HCT116 (cell line): Measurements from ENCODE around the gene SPNS1. TPM values are rescaled to one million over a fixed set of nuclear protein-coding genes. Genes with fewer than 3 reads are reported as not detected.

Source experiments
- ATAC-seq: fragments of 200-7000 bp; cut with Tn5 transposase; 2 replicates; pipeline ENCODE4 v1.9.1; 2020; ENCODE audit warnings: mild to moderate bottlenecking, moderate library complexity
- BruUV-seq: library from RNA; stranded (reverse); fragments of 400-500 nt; replicated peaks from 2 replicates; lab custom pipeline; 2021; lab: Mats Ljungman, UMichigan
- CTCF ChIA-PET: fragments of 300-600 bp; sonication (Branson Sonifier 250); formaldehyde crosslinking; loops from one replicate; lab custom pipeline; 2021; ENCODE audit warnings: antibody characterized with exemption; lab: Charles Lee
- POLR2A ChIA-PET: fragments of 300-600, 350-600 bp; sonication (Branson Sonifier 250); formaldehyde crosslinking; loops from one replicate; lab custom pipeline; 2021; ENCODE audit warnings: antibody characterized with exemption; lab: Charles Lee
- RAD21 ChIA-PET, 2 experiments: fragments of 300-600 bp; sonication (Branson Sonifier 250); formaldehyde crosslinking; loops; one replicate each; lab custom pipeline; 2023; ENCODE audit warnings: low total read pairs in 2 of 2; ENCODE audit not compliant: uncharacterized antibody in 2 of 2, unreplicated experiment in 2 of 2, low non-redundant PET in 1 of 2; lab: Charles Lee
- DNase-seq: peaks from one replicate; pipeline ENCODE4 v3.0.0-alpha.2; 2010; ENCODE audit warnings: low read depth, low spot score
- H2AFZ ChIP-seq: fragments of 200-600 bp; shearing (Covaris generic), sonication (generic); 2 replicates; pipeline ENCODE4 v1.6.1; 2017; ENCODE audit warnings: low read depth, mixed run types, mixed read lengths, antibody characterized with exemption, low read length; ENCODE audit not compliant: poor library complexity, severe bottlenecking
- H3K27ac ChIP-seq: 2 replicates; pipeline ENCODE4 v1.5.1; 2012; ENCODE audit warnings: low read depth, low read length
- H3K27me3 ChIP-seq: fragments of 200-600 bp; sonication (generic); 2 replicates; pipeline ENCODE4 v1.6.1; 2016; ENCODE audit warnings: mixed run types, low read length, mixed read lengths; ENCODE audit not compliant: insufficient read depth
- H3K36me3 ChIP-seq, 2 experiments: fragments of 200-500 bp in 1 of 2; fragments of 200-600 bp in 1 of 2; sonication (Bioruptor generic) in 1 of 2; sonication (generic) in 1 of 2; 2 replicates each; pipeline versions ENCODE4 v1.5.1 to v1.6.1; 2014 to 2016; ENCODE audit warnings: low read length in 2 of 2, inconsistent platforms in 1 of 2, mixed read lengths in 1 of 2, mixed run types in 1 of 2; ENCODE audit not compliant: insufficient read depth in 2 of 2, control insufficient read depth in 1 of 2
- H3K4me1 ChIP-seq, 2 experiments: fragments of 200-600 bp in 1 of 2; sonication (generic) in 1 of 2; 2 replicates each; pipeline versions ENCODE4 v1.5.1 to v1.6.1; 2012 to 2017; ENCODE audit warnings: low read length in 2 of 2, inconsistent platforms in 1 of 2, mild to moderate bottlenecking in 1 of 2, mixed read lengths in 1 of 2, mixed run types in 1 of 2, moderate library complexity in 1 of 2; ENCODE audit not compliant: insufficient read depth in 2 of 2, control insufficient read depth in 1 of 2
- H3K4me2 ChIP-seq: fragments of 200-600 bp; sonication (generic); 2 replicates; pipeline ENCODE4 v1.6.1; 2017; ENCODE audit warnings: mixed run types, low read length, mixed read lengths
- H3K4me3 ChIP-seq, 2 experiments: fragments of 200-600 bp in 1 of 2; sonication (generic) in 1 of 2; replicated peaks in 1 of 2; 2 replicates each; pipeline ENCODE4 v1.5.1; 2011 to 2016; ENCODE audit warnings: low read length in 2 of 2, control low read depth in 1 of 2, low read depth in 1 of 2, mild to moderate bottlenecking in 1 of 2, mixed read lengths in 1 of 2, mixed run types in 1 of 2
- H3K79me2 ChIP-seq: fragments of 200-600 bp; sonication (generic); 2 replicates; pipeline ENCODE4 v1.6.1; 2017; ENCODE audit warnings: mild to moderate bottlenecking, mixed run types, low read length, moderate library complexity, mixed read lengths; ENCODE audit not compliant: insufficient read depth
- H3K9ac ChIP-seq: fragments of 200-600 bp; sonication (generic); 2 replicates; pipeline ENCODE4 v1.6.1; 2016; ENCODE audit warnings: low read length, mixed read lengths
- H3K9me2 ChIP-seq: fragments of 200-600 bp; sonication (generic), shearing (Covaris generic); 2 replicates; pipeline ENCODE4 v1.6.1; 2017; ENCODE audit warnings: mixed run types, mild to moderate bottlenecking, moderate library complexity; ENCODE audit not compliant: insufficient read depth
- H3K9me3 ChIP-seq, 2 experiments: fragments of 200-500 bp in 1 of 2; fragments of 200-600 bp in 1 of 2; sonication (Bioruptor generic) in 1 of 2; sonication (generic) in 1 of 2; 2 replicates each; pipeline ENCODE4 v1.6.1; 2014 to 2017; ENCODE audit warnings: low read length in 2 of 2, mixed read lengths in 2 of 2, inconsistent platforms in 1 of 2, low read depth in 1 of 2, mild to moderate bottlenecking in 1 of 2, mixed run types in 1 of 2, moderate library complexity in 1 of 2; ENCODE audit not compliant: control insufficient read depth in 1 of 2, insufficient read depth in 1 of 2
- H4K20me1 ChIP-seq: fragments of 200-600 bp; sonication (generic), shearing (Covaris generic); 2 replicates; pipeline ENCODE4 v1.6.1; 2017; ENCODE audit warnings: mixed run types, mild to moderate bottlenecking, moderate library complexity; ENCODE audit not compliant: insufficient read depth
- EGR1 ChIP-seq: IDR thresholded peaks from 2 replicates; pipeline ENCODE4 v1.6.1; 2012; ENCODE audit warnings: low read depth
- ELF1 ChIP-seq: IDR thresholded peaks from 2 replicates; pipeline ENCODE4 v1.6.1; 2012; ENCODE audit warnings: low read depth, borderline replicate concordance
- FOSL1 ChIP-seq: IDR thresholded peaks from 2 replicates; pipeline ENCODE4 v1.6.1; 2012; ENCODE audit warnings: low read depth
- JUND ChIP-seq: IDR thresholded peaks from 2 replicates; pipeline ENCODE4 v1.6.1; 2012
- POLR2A ChIP-seq: IDR thresholded peaks from 2 replicates; pipeline ENCODE4 v1.7.0; 2011; ENCODE audit warnings: borderline replicate concordance; ENCODE audit not compliant: insufficient read depth, insufficient read length; ENCODE audit errors: extremely low read depth
- RAD21 ChIP-seq: IDR thresholded peaks from 2 replicates; pipeline ENCODE4 v1.6.1; 2012; ENCODE audit warnings: low read depth, mild to moderate bottlenecking
- SIN3A ChIP-seq: IDR thresholded peaks from 2 replicates; pipeline ENCODE4 v1.6.1; 2012; ENCODE audit warnings: low read depth
- SP1 ChIP-seq: IDR thresholded peaks from 2 replicates; pipeline ENCODE4 v1.6.1; 2012; ENCODE audit warnings: low read depth
- SRF ChIP-seq: IDR thresholded peaks from 2 replicates; pipeline ENCODE4 v1.6.1; 2012; ENCODE audit warnings: low read depth
- TCF7L2 ChIP-seq: IDR thresholded peaks from 2 replicates; pipeline ENCODE4 v1.7.0; 2011; ENCODE audit warnings: borderline replicate concordance, inconsistent platforms; ENCODE audit not compliant: insufficient read depth, insufficient read length; ENCODE audit errors: extremely low read depth
- intact Hi-C: fragments of 100-400 bp; cut with micrococcal nuclease; formaldehyde crosslinking; loops from 2 replicates; pipeline ENCODE4 v1.10.0; 2022
- total RNA-seq: library from RNA; stranded (reverse); gene quantifications from one replicate; pipeline ENCODE4 v1.2.1, GENCODE V29; 2021; ENCODE audit not compliant: unreplicated experiment
- TF ChIP-seq, protein P1 (sequence below): IDR thresholded peaks from 2 replicates; pipeline ENCODE4 v1.6.1; 2012
- TF ChIP-seq, protein P2 (sequence below), 3 experiments: fragments of 200-600 bp in 1 of 3; sonication (generic) in 1 of 3; IDR thresholded peaks in 2 of 3; conservative IDR thresholded peaks in 1 of 3; 2 replicates each; pipeline ENCODE4 v1.5.1; 2012 to 2017; ENCODE audit warnings: low read depth in 2 of 3, low read length in 2 of 3, antibody characterized with exemption in 1 of 3, borderline replicate concordance in 1 of 3, control low read depth in 1 of 3, mild to moderate bottlenecking in 1 of 3, mixed read lengths in 1 of 3, mixed run types in 1 of 3, moderate library complexity in 1 of 3; ENCODE audit not compliant: insufficient read depth in 1 of 3
- TF ChIP-seq, protein P3 (sequence below): IDR thresholded peaks from 2 replicates; pipeline ENCODE4 v1.6.1; 2012

SPNS1 gene
- total RNA-seq, 1 experiment from 2014 or later = 32.3 TPM

DNA sequence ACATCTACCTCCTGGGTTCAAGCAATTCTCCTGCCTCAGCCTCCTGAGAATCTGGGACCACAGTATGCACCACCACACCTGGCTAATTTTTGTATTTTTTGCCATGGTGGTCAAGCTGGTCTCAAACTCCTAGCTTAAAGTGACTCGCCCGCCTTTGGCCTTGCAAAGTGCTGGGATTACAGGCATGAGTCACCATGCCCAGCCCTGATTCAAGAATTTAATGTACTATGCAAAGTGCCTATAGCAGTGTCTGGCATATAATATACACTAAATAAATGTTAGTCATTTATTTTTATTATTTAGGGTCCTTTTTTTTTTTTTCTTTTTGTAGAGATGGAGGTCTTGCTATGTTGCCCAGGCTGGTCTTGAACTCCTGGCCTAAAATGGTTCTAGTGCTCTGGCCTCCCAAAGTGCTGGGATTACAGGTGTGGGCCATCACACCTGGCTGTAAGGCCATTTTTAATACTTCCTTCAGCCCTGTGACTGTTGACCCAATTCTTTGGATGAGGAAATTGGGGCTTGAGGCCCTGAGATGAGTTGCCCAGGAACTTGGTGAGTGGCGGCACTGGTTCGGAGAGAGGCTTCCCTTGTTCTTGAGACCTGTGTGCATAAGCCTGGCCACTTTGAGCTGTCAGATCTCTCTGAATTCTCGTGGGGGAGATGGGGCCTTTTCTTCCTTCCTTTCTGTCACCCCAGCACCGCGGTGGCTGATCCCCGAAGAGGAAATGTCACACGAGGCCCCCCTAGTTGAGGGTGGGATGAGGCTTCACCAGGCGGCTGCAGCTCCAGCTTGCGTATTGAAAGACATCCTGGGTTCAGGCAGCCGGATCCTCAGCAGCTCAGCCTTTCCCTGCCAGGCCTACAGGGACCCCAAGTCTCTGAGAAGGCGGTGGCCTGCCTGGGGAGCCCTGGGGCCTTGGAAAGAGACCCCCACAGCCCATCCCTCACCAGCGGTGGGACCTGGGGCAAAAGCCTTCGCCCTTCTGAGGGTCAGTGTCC lies 49.0 kb downstream of the SPNS1 start:
- Histone ChIP-seq H3K4me1 (peaks cover 7 to 10% of the 10 kb centered on the region in 2 experiments), H3K4me2 (peak overlapping the region; percentile 31), H2AFZ (peak overlapping the region; percentile 4), H3K9ac (no peak overlapping the region), H3K36me3 (no peaks in the 10 kb centered on the region), H3K79me2 (no peaks in the 10 kb centered on the region), H4K20me1 (no peaks in the 10 kb centered on the region), H3K9me2 (no peaks in the 10 kb centered on the region), H3K4me3 (no peak overlapping the region), H3K27ac (no peak overlapping the region), H3K9me3 (no peaks in the 10 kb centered on the region), H3K27me3 (no peaks in the 10 kb centered on the region)
- intact Hi-C loops = no loop called here
- ATAC-seq (peak; percentile 76), DNase-seq (no peak)
- RAD21 ChIA-PET = no interaction called here
- TF ChIP-seq JUND = peak; percentile 23; the same call in 1 of the 2 replicates
- no peak for TF ChIP-seq SRF
- peak; percentile 29; the same call in 1 of the 2 replicates for TF ChIP-seq FOSL1
- CTCF ChIA-PET = no interaction called here
- BruUV-seq = no TSS peak
- POLR2A ChIA-PET = no interaction called here

DNA sequence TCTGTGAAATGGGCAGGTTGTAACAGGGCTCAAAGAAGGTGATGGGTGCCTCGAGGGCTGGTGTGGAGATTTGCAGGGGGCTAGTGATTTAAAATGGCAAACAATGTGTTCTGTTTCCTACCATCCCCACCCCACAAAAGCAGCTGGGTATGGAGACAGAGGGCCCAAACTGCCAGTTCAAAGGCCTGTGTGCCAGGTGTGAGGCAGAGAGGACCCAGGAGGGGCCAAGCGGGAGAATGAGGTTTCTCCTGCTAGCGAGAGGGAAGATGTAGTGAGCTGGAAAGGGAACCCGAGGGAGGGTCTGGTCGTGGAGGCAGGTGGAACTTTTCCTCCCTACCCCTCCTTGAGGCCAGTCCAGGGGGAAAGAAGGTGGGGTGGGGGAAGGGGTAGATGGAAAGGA lies 49.7 kb downstream of the SPNS1 start:
- no peak overlapping the region for H3K27ac ChIP-seq
- no TSS peak for BruUV-seq
- ChIA-PET CTCF (no interaction called here), RAD21 (no interaction called here), POLR2A (no interaction called here)
- ATAC-seq = no peak
- no peak overlapping the region for H2AFZ ChIP-seq
- no peaks in the 10 kb centered on the region for H3K79me2 ChIP-seq
- H3K4me1 ChIP-seq = peaks cover 9 to 14% of the 10 kb centered on the region in 2 experiments
- no peaks in the 10 kb centered on the region for H3K9me3 ChIP-seq
- no peaks in the 10 kb centered on the region for H3K36me3 ChIP-seq
- no peak for DNase-seq
- no peak overlapping the region for H3K4me3 ChIP-seq
- no peaks in the 10 kb centered on the region for H3K9me2 ChIP-seq
- H3K4me2 ChIP-seq = no peak overlapping the region
- H4K20me1 ChIP-seq = no peaks in the 10 kb centered on the region
- no peaks in the 10 kb centered on the region for H3K27me3 ChIP-seq
- intact Hi-C loops = no loop called here
- TF ChIP-seq, protein P1, sequence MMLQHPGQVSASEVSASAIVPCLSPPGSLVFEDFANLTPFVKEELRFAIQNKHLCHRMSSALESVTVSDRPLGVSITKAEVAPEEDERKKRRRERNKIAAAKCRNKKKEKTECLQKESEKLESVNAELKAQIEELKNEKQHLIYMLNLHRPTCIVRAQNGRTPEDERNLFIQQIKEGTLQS = no peak
- TF ChIP-seq POLR2A (no peak), EGR1 (no peak), SP1 (no peak), JUND (no peak), RAD21 (no peak), ELF1 (no peak), SRF (no peak), TCF7L2 (no peak), SIN3A (no peak)
- TF ChIP-seq, protein P2, sequence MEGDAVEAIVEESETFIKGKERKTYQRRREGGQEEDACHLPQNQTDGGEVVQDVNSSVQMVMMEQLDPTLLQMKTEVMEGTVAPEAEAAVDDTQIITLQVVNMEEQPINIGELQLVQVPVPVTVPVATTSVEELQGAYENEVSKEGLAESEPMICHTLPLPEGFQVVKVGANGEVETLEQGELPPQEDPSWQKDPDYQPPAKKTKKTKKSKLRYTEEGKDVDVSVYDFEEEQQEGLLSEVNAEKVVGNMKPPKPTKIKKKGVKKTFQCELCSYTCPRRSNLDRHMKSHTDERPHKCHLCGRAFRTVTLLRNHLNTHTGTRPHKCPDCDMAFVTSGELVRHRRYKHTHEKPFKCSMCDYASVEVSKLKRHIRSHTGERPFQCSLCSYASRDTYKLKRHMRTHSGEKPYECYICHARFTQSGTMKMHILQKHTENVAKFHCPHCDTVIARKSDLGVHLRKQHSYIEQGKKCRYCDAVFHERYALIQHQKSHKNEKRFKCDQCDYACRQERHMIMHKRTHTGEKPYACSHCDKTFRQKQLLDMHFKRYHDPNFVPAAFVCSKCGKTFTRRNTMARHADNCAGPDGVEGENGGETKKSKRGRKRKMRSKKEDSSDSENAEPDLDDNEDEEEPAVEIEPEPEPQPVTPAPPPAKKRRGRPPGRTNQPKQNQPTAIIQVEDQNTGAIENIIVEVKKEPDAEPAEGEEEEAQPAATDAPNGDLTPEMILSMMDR (IDR thresholded peaks at IDR 0.05 in 2 of 3, conservative IDR thresholded peaks at IDR 0.05 in 1 of 3; ENCODE audit: borderline replicate concordance in 1 of 3, insufficient read depth in 1 of 3, low read depth in 2 of 3, low read length in 2 of 3) = no peak
- TF ChIP-seq, protein P3, sequence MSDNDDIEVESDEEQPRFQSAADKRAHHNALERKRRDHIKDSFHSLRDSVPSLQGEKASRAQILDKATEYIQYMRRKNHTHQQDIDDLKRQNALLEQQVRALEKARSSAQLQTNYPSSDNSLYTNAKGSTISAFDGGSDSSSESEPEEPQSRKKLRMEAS = no peak
- no peak overlapping the region for H3K9ac ChIP-seq
